NCI-H446 treated with DMSO at 0.1 percent for 48 hours (cell line): ENCODE measurements around the gene PLPPR1.

Source experiments
- DNase-seq: peaks from one replicate; lab custom pipeline; 2025; lab: John Stamatoyannopoulos, UW

The PLPPR1 gene

GRCh38 chr9:101209670-101210069, 181.1 kb downstream of the PLPPR1 start:
- DNase-seq: no peak

- no peak for DNase-seq
These were observed 184.1 kb downstream of the PLPPR1 start for GRCh38 chr9:101212661-101213060.

GRCh38 chr9:101219030-101219429, 190.5 kb downstream of the PLPPR1 start:
- DNase-seq: no peak

- no peak for DNase-seq
These were observed 191.8 kb downstream of the PLPPR1 start for GRCh38 chr9:101220341-101220740.

GRCh38 chr9:101225271-101225670, 196.7 kb downstream of the PLPPR1 start:
- DNase-seq: no peak

- DNase-seq: no peak
These were observed 197.6 kb downstream of the PLPPR1 start for GRCh38 chr9:101226161-101226560.

GRCh38 chr9:101226803-101227202, 198.3 kb downstream of the PLPPR1 start:
- DNase-seq: no peak

GRCh38 chr9:101229606-101230005, 201.1 kb downstream of the PLPPR1 start:
- DNase-seq: peak; percentile 57

GRCh38 chr9:101232405-101232977, 204.0 kb downstream of the PLPPR1 start:
- no peak for DNase-seq

GRCh38 chr9:101235105-101235866, 206.8 kb downstream of the PLPPR1 start:
- peak; percentile 42 for DNase-seq

GRCh38 chr9:101242651-101243050, 214.1 kb downstream of the PLPPR1 start:
- no peak for DNase-seq

GRCh38 chr9:101246691-101247090, 218.2 kb downstream of the PLPPR1 start:
- no peak for DNase-seq

- no peak for DNase-seq
These were observed 218.8 kb downstream of the PLPPR1 start for GRCh38 chr9:101247297-101247696.

GRCh38 chr9:101254733-101255433, 226.4 kb downstream of the PLPPR1 start:
- DNase-seq: no peak

- DNase-seq: no peak
These were observed 236.2 kb downstream of the PLPPR1 start for GRCh38 chr9:101264727-101265126.

- DNase-seq: peak; percentile 22
These were observed 236.7 kb downstream of the PLPPR1 start for GRCh38 chr9:101265261-101265660.

- DNase-seq: no peak
These were observed 239.9 kb downstream of the PLPPR1 start for GRCh38 chr9:101268426-101268825.

- DNase-seq: peak; percentile 50
These were observed 241.2 kb downstream of the PLPPR1 start for GRCh38 chr9:101269591-101270283.

GRCh38 chr9:101270302-101270701, 241.8 kb downstream of the PLPPR1 start:
- DNase-seq: no peak

GRCh38 chr9:101271102-101271501, 242.6 kb downstream of the PLPPR1 start:
- no peak for DNase-seq

GRCh38 chr9:101274971-101275768, 246.6 kb downstream of the PLPPR1 start:
- DNase-seq: no peak
